ENCODE measurements around the gene ZNF280A.

ZNF280A gene, protein sequence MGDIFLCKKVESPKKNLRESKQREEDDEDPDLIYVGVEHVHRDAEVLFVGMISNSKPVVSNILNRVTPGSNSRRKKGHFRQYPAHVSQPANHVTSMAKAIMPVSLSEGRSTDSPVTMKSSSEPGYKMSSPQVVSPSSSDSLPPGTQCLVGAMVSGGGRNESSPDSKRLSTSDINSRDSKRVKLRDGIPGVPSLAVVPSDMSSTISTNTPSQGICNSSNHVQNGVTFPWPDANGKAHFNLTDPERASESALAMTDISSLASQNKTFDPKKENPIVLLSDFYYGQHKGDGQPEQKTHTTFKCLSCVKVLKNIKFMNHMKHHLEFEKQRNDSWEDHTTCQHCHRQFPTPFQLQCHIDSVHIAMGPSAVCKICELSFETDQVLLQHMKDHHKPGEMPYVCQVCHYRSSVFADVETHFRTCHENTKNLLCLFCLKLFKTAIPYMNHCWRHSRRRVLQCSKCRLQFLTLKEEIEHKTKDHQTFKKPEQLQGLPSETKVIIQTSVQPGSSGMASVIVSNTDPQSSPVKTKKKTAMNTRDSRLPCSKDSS

DNA sequence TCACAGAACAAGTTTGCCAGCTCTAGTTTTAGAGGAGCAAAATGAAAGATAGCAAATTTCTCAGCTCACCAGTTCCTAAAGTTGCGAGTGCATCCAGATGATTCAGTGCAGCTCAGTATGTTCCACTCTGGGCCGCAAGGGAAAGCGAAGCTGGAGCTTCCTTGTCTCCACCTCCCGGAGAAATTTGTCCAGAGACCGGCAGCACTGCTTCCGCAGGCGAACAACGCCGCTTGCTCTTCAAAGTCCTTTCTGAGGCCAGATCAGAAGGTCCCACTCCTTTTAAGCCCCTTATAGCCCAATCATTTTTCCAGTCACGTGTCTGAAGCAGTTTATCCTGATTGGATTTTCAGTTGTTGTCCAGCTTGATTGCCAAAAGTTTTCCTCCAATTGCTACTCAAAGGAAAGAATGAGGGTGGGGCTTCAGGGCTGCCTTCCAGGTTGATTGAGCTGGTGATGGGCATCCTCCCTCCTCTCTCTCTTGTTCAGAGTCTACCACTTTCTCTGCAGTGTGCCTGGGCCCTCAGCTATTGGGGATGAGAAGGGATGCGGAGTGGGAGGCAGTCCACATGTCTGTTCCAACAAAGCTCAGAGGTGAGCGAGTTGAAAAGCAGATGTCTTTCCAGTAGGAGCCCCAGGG, at the start of gene ZNF280A:
Gene ZNF280A (minus strand): TSS at position 251 of the 637 bp plus-strand sequence. CDS start 4,640 bp downstream, outside the sequence.
- DNase-seq (ENCODE audit: low read depth in 2 of 2) = no peak

DNA sequence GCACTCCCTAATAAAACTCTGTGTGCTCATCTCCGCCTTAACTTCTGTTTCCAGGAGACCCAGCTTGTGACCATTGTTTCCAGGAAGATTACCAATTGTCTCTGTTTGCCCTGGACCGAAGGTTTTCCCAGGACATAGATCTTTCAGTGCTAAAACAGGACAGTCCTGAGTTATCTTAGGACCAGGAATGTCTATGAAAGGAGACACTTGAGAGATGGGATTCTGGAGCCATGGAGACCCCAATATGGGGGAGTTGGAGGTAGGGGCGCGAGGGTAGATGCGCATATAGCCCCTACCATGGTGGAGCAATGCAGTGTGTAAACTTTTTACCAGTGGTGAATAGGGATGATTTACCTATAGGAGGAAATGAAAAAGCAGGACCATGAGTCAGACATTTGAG, 49.1 kb upstream of the ZNF280A start:
- DNase-seq (ENCODE audit: low read depth in 2 of 2) = no peak

DNA sequence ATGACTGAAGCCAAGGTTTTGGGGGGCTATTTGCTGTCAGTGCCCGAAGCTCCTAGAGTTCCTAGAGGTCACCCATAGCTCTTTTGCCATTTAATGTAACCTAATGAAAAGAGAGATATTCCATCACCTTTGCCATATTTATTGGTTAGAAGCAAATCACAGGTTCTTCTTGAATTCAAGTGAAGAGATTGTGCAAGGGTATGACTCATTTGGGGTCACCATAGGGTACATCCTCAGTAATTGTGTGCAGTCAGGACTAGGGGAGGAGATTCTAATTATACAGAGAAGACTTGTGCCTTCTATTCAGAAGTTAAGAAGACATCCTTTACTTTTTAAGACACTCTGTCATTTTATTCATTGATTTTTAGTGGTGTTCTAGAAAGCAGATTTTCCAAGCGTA, 45.9 kb upstream of the ZNF280A start:
- no peak for DNase-seq (ENCODE audit: low read depth in 2 of 2)

DNA sequence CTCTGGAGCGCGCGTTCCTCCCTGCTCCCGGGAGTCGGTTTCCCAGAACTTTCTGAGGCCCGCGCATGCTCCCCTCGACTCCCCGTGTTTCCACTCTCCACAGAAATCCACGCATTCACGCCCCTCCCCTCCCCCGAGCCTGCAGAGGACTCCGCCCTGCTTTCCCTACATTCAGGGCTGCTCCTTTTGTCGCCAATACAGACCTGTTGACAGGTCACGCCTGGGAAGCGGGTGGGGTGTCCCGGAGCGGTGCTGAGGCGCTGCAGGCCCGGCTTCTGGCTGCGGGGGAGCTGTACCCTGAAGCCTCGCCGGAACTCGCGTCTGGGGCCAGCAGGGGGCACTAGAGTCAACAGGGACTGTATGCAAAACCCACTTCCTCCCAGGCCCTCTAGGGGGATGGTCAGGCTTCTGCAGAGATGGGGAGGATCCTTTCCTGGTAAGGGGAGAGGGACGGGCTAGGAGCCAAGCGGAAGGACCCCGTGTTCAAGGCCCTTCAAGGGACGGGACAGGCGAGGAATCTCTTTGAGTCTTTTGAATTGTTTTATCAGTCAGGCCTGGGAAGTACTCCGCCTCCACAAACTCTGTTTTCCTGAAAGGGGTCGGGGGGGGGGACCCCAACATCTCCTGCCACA, 39.0 kb upstream of the ZNF280A start, which contains the start of gene PRAME:
Gene PRAME (minus strand): TSS at position 294 of the 632 bp plus-strand sequence. CDS start 2,433 bp downstream, outside the sequence.
- DNase-seq (ENCODE audit: low read depth in 2 of 2) = peak; percentile 72 to 76

DNA sequence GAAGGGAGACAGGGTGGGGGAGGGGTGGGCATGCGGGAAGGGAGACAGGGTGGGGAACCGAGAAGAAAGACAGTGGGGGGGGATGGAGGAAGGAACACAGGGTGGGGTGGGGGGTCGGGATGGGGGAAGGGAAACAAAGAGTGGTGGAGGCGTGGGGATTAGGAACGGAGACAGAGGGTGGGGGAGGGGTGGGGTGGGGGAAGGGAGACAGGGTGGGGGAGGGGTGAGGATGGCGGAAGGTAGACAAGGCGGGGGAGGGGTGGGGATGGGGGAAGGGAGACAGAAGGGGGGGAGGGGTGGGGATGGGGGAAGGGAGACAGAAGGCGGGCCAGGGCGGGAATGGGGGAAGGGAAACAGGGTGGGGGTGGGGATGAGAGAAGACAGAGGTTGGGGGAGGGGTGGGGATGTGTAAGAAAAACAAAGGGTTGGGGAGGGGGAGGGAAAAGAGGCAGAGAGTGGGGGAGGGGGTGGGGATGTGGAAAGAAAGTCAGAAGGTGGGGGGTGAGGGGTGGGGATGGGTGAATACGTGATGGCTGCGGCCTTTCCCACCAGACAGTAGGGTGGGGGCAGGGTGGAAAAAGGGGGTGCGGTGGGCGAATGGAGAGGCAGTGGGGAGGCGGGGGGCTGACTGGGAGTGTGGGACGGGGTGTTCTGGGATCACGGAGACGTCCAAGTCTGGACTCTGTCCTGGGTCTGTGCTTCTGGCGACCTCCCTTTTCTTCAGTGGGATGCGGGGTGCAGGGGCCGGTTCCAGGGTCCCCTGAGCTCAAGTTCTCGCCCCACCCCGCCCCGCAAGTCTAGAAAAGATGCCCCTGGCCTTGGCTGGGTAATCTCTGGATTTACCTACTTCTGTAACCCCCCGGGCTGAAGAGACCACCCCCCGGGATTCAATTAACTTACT, 38.3 kb upstream of the ZNF280A start:
- DNase-seq (ENCODE audit: low read depth in 2 of 2) = no peak

DNA sequence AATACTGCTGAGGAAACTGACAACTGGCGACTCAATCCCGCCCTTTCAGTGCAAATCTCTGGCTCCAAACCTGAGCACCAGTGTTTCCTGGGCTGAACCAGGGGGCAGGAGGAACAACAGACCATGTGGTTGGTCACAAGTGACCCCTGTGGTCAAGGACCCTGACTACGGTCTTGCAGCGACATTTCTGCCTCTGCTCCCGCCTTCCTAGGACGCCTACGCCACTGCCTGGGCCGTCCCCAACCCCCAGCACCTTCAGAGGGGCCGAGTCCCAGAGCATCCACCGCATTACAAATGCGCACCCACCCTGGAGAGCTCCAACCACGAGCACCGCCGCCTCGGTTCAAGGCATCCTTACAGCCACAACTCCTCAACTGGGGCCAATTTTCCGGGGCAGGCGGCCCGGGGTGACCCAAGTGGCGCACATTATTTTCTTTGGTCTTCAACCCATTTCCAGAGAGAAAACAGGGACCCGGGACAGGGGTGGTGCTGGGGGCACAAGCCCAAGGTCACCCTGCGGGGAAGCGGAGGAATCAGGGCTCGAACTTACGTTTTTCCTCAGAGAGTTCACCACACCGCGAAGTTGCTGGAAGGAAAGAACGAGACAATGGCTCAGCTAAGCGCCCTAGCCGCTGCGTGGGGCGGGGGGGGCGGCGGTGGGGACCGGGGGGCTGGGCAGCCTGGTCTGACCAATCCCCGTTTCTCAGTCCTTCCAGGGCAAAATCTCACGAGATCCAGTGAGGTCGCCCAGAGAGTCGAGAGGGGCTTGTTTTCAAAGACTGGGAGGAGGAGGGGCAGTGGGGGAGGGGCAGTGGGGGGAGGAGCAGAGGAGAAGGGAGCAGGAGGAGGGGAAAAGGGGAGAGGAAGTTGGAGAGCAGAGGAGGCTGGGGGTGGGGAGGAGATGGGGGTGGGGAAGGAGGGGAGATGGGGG, 37.2 kb upstream of the ZNF280A start:
- DNase-seq (ENCODE audit: low read depth in 2 of 2) = no peak

DNA sequence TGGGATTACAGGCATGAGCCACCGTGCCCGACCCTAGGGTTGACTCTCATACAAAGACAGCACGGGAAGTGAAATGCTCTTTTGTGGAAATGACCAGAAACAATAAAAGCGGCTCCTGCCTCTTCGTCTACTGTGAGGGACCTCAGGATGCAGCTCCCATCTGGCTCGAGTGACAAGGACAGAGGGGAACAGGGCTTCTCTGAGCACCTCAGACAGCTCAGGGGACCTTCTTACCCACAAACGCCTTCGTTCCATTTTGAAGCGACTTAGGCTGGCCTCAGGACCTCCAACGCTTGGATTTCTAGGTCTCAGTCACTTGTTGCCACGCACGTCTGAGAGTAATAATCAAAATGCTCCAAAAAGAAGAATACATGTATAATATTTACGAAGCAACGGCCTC, 36.5 kb upstream of the ZNF280A start:
- no peak for DNase-seq (ENCODE audit: low read depth in 2 of 2)

DNA sequence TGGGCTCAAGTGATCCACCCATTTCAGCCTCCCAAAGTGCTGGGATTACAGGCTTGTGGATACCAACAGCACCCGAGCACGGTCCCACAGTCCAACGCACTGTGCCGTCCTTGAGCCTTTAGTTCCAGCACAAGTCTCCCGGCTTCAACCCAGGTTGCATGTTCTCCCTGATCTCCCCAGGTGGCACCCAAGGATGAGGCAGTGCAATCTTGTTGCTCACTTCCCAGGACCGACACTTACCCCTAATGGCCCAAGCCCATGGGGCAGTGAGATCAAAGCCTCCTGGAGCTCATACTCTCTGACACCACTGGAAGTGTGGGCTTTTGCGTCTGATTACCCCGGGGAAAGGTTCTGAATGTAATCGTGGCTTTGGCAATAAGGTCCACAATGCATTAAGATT, 35.5 kb upstream of the ZNF280A start:
- DNase-seq (ENCODE audit: low read depth in 2 of 2) = no peak

DNA sequence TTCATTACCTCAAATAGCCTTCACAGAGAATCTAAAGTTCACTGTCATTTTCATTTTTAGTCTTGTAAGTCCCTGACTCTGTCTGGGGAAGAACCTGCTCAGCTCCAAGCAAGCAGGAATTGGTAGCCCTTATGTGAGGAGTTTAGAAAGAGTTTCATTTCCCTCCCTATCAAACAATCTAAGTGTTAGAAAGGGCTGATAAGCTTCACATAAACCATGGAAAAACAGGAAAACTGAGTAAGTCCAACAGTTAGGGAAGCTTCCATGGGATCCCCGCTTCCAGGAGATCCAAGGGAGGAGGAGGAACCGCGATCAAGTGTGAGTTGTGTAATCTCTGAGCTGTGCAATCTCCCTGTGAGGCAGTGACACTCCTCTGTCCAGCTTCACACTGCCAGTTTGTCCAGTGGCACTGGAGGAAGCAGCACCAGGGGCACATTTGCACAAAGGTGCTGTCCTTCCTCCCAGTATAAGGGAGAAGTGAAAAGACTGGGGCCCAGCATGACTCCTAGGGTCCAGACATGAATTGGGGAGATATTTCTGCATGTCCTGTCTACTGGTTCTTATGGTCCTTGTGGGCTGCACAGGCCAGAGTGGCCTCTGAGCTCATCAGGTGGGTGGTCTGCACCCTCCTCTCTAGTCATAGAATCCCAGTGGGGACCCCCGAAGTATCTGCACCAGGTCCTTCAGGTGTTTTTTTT, 34.7 kb upstream of the ZNF280A start:
- DNase-seq (ENCODE audit: low read depth in 2 of 2) = no peak

DNA sequence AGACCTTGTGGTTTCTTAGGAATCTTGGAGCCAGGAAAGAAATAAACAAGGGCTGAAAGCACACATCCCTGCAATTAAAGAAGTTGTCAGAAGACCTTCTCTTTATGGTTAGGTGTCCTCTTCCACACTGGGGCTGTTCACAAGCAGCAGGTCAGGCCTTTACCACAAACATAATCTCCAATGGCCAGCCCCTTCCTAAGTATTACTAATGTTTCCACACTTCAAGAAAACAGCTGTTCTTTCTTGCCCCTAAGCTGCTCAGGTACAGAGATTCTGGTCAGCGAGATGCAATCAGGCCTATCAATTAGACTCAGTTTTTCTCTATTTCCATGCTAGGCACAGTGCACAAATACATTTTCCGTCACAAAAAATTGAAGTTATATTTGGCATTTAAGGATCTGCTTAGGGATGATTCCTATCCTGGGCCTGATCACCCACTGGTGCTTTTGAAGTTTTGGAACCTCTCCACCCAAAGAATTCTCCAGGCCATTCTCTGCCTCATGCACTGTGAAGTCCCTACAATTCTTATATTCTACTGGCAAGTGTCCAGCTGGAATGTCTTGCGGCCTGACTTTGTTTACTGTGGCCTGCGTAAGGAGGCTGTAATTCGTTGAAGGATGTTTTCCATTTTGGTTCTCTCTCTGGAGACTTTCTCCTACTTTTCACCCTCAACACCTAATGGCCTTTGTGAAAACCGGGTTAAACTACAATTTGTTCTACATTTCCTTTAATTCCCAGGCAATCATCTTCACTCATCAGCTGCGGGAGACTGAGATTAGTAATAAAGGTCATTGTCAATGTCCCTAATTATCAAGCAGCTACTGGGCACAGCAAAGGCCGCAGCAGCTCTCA, 33.9 kb upstream of the ZNF280A start:
- no peak for DNase-seq (ENCODE audit: low read depth in 2 of 2)

DNA sequence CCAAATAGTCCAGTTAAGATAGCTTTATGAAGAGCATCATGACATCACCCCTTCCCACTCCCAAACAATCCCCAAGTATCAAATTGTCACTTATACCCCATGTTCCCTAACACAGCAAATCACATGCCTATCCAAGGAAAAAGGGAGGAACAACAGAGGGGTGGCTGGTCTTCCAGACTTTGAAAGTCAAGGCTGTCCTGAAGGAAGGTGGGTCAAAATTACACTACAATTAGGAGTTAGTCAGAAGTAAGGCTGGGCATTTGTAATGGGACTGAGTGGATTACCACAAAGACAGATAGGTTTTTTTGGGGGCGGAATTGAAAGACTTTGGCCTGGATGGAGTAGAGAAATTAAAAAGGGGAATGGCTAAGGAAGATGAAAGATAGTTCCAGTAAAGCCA, 33.1 kb upstream of the ZNF280A start:
- no peak for DNase-seq (ENCODE audit: low read depth in 2 of 2)

DNA sequence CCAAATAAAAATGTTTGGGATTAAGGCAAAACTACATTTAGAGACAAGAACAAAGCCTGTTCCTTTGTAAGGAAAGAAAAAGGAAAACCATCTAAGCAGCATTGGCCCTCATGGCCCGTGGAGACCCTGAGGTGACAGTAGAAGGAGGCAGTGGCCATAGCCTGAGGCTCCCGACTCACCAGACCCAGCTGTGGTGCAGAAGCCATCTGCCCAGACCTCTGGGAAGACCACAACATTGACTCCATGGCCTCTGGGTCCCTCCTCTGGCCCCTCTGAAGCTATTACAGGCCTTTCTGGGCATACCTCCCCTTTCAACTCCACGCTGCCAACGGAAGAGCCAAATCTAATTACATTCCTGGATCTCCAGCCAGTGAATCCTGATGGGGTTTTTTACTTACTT, 32.6 kb upstream of the ZNF280A start:
- no peak for DNase-seq (ENCODE audit: low read depth in 2 of 2)

DNA sequence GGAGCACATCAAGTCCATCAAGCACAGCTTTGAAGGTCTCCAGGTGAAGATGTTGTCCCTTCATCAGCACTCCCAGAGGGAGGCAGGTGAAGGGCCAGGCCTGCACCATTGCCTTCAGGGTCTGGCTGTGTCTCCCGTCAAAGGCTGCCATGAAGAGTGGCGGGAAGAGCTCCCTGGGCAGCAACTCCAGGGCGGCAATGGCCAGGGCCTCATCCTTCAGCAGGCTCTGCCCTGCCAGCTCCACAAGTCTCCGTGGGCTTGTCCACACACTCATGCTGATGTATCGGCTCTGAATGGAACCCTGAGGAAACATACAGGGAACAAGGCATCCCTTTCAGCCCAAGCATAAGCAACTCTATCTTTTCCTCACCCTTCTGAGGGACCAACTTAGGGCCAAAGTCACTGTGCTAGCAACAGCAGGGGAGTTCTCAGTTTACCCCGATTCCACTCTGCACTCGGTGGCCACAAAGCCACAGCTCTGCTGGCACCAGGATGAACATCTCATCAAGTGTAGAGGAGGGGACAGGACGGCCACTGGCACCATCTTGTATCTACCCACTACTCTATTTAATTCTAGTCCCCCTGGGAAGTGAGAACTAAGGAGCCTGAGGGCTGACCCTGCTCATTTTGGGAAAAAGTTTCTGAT, 30.8 kb upstream of the ZNF280A start:
- no peak for DNase-seq (ENCODE audit: low read depth in 2 of 2)

DNA sequence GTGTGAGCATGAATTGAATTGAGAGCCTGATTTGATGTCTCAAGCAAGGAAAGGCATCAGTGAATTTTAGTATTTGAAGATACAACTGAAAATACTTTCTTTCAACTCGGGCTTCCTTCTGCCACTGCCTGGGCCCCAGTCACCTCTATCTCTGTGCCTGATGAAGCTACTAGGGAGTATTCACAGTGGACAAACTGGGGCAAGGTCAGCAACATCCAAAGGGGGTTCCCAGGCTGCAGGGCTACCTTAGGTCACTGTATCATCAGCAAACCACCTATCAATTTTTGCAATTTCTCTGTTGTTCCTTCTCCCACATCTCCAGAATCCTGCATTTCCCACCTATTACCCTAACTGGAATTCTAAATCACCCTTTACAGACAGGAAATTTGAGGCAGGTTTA, 28.8 kb upstream of the ZNF280A start:
- DNase-seq (ENCODE audit: low read depth in 2 of 2) = no peak

DNA sequence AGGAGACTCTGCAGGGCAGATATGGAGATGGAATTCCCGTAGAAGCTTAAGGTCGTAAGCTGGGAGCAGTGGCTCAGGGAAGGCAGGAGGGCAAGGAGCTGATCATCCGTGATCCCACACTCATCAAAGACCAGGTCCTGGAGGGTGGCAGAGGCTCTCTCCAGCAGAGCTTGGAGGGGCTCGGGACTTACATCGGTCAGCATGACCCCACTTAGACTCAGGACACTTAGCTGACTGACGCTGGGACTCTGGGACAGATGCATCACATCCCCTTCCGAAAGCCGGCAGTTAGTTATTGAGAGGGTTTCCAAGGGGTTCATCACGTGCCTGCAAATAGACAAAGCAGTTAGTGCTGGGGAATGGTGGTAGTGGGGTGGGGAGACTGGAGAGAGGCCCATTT, 28.2 kb upstream of the ZNF280A start:
- no peak for DNase-seq (ENCODE audit: low read depth in 2 of 2)

DNA sequence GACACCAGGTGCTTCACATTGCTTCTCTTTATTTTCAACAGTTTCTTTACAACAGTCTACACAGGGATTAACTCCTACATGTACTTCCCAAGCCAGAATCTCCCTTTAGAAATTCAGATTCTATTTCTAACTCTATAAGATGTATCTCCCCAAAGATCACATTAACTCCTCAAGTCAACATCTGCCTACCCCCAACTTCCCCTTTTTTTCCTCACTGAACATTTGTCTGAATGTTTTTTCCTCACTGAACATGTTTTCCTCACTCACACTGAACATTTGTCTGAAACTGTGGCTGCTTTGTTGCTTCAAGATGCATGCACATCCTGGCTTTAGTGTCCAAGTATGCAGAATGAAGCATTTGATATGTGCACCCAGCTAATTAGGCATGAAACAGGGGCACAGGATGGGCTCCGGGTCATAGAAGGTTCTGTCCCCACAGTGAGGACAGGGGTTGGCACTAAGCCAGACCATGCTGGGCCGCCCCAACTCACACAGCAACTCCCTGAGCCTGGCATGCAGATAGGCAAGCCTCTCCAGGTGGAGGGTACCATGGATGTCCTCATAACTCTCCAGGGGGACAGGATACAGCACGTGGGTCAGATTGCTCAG, 27.7 kb upstream of the ZNF280A start:
- no peak for DNase-seq (ENCODE audit: low read depth in 2 of 2)

DNA sequence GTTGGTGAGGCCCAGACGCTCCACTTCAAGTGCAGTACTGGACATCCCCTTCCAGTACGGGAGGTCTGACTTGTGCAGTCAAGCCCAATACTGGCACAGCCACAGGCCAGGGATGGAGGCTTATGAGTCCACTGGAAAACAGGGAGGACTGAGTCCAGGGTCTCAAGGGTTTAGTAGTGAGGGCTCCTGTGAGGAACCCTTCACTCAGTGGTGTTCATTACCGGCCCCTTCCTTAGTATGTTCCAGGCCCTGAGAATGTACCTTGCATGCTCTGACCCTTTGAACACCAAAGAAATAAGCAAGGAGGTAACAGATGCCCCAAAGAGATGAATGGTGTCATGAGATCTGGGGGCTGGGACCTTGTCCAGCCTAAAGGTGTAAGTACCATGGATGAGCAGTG, 27.2 kb upstream of the ZNF280A start:
- DNase-seq (ENCODE audit: low read depth in 2 of 2) = no peak

DNA sequence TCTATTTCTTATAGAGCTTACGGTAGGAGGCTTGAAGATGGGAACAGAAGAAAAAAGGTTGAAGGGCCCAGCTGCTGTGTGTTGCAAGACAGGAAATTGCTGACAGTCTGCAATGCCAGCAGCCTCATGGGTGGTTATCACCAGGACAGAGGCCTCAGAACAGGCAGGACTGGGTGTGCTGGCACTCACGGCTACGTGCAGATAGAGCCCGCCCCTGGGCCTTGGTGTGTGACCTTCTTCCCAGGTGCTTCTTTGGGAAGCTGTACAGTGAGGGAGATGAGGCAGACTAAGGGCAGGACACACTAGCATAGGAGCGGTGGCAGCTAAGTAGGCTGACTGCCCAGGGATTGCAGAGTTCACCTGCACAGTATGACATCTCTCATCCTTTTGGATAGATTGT, 26.4 kb upstream of the ZNF280A start:
- no peak for DNase-seq (ENCODE audit: low read depth in 2 of 2)

Data from stimulated activated CD8-positive, alpha-beta memory T cell treated with anti-CD3 and anti-CD28 coated beads, Interleukin-15, amount 100 ng/mL, for 48 hours (primary cell).